Thoracic aorta (tissue), 2 donors: ENCODE measurements around the gene NUMB. TPM values are rescaled to one million over a fixed set of nuclear protein-coding genes. Genes with fewer than 3 reads are reported as not detected.
"Not testable (repeated sequence)": the region's sequence is repeated elsewhere in the genome, so short reads cannot be mapped to it uniquely, and the experiment has no call there.

Experiments used
- ATAC-seq: fragments of 150-250 bp; one replicate; pipeline ENCODE4 v1.8.0; 2017; ENCODE audit warnings: low read depth; ENCODE audit not compliant: insufficient number of reproducible peaks, low FRiP score
- DNase-seq: peaks from one replicate; pipeline ENCODE4 v3.0.0-alpha.2; 2020; ENCODE audit warnings: low spot score
- H3K27ac ChIP-seq, 2 donors: fragments of 200-600 bp; sonication (generic); 1 replicate in 1 of 2; 2 replicates in 1 of 2; pipeline ENCODE4 v1.5.1; 2016; ENCODE audit warnings: mild to moderate bottlenecking in 2 of 2, moderate library complexity in 2 of 2
- H3K27me3 ChIP-seq: fragments of 200-600 bp; sonication (generic); replicated peaks from 2 replicates; pipeline ENCODE4 v1.6.0; 2016; ENCODE audit warnings: mild to moderate bottlenecking; ENCODE audit not compliant: insufficient read depth
- H3K36me3 ChIP-seq: fragments of 200-600 bp; sonication (generic); one replicate; pipeline ENCODE4 v1.5.1; 2016
- H3K4me1 ChIP-seq, 2 donors: fragments of 200-600 bp; sonication (generic); 1 replicate in 1 of 2; 2 replicates in 1 of 2; pipeline versions ENCODE4 v1.5.1 to v1.6.0; 2016; ENCODE audit warnings: low read depth in 2 of 2, mild to moderate bottlenecking in 1 of 2; ENCODE audit not compliant: control insufficient read depth in 1 of 2
- H3K4me3 ChIP-seq: fragments of 200-600 bp; sonication (generic); 2 replicates; pipeline ENCODE4 v1.5.1; 2016; ENCODE audit warnings: mild to moderate bottlenecking
- H3K9me3 ChIP-seq: fragments of 200-600 bp; sonication (generic); 2 replicates; pipeline ENCODE4 v1.5.1; 2016
- CTCF ChIP-seq: fragments of 200-600 bp; sonication (generic); IDR thresholded peaks from one replicate; pipeline ENCODE4 v1.5.1; 2019; ENCODE audit warnings: antibody characterized with exemption
- total RNA-seq, 2 donors: library from RNA; depleted of rRNA; stranded (reverse); fragments of >200 nt; gene quantifications; one replicate each; pipeline versions ENCODE4 v1.1.0 to v1.2.3, GENCODE V29; 2016

The NUMB gene
- total RNA-seq, 2 donors from 2014 or later = 37.0 to 65.7 TPM

- no peak for ATAC-seq
- H3K27ac ChIP-seq = no peak overlapping the region
- H3K4me1 ChIP-seq = peaks cover 17 to 18% of the 10 kb centered on the region in 2 donors
- no peaks in the 10 kb centered on the region for H3K27me3 ChIP-seq
- no peaks in the 10 kb centered on the region for H3K36me3 ChIP-seq
- no peaks in the 10 kb centered on the region for H3K9me3 ChIP-seq
- TF ChIP-seq CTCF = no peak
- no peak overlapping the region for H3K4me3 ChIP-seq
- no peak for DNase-seq
Measured at GRCh38 chr14:73428353-73428824, 30.0 kb downstream of the NUMB start.

DNA sequence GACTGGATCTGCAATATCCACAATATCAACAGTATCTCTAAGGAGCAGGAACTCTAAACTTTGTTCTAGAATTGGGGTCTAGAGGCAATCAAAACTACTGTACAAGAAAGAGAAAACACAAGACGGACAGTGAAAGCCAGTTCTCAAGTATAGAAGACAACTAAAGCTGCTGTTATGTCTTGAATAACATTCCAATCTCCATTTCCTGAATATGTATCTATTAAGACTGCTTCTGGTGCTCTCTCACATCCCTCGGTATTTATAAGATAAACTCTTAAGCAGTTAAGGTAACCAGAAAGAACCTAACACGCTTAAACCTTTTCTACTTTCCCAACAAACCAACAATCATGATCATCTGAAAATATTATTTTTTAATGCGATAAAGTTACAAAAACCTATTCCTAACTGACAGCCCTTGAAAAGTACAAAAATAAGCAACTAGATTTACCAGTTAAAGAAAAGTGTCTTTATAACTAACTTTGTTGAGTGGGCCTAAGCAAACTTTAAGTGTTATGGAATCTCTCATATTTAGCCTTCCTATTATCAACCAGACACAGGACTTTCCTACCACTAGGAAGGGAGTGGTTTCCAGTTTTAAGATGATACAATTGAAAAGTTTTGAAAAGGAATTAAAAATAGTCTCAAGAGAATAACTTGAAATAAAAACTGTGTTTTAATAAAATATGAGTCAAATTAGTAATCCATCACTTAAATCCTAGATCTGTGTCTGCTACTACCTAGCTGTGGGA is 30.7 kb downstream of the NUMB start:
- Histone ChIP-seq H3K27ac (peak overlapping the region in 1 of 2 donors; percentile 38), H3K4me1 (peaks cover 17 to 18% of the 10 kb centered on the region in 2 donors), H3K9me3 (no peaks in the 10 kb centered on the region), H3K27me3 (no peaks in the 10 kb centered on the region), H3K4me3 (no peak overlapping the region), H3K36me3 (no peaks in the 10 kb centered on the region)
- no peak for ATAC-seq
- no peak for DNase-seq
- no peak for TF ChIP-seq CTCF

GRCh38 chr14:73426877-73427276 is 31.5 kb downstream of the NUMB start:
- H3K9me3 ChIP-seq = no peaks in the 10 kb centered on the region
- H3K27me3 ChIP-seq = no peaks in the 10 kb centered on the region
- no peak overlapping the region for H3K4me3 ChIP-seq
- peaks cover 17 to 18% of the 10 kb centered on the region in 2 donors for H3K4me1 ChIP-seq
- TF ChIP-seq CTCF = no peak
- no peak for DNase-seq
- ATAC-seq = no peak
- peaks cover 3% of the 10 kb centered on the region for H3K36me3 ChIP-seq
- H3K27ac ChIP-seq = peak overlapping the region in 1 of 2 donors; percentile 38

DNA sequence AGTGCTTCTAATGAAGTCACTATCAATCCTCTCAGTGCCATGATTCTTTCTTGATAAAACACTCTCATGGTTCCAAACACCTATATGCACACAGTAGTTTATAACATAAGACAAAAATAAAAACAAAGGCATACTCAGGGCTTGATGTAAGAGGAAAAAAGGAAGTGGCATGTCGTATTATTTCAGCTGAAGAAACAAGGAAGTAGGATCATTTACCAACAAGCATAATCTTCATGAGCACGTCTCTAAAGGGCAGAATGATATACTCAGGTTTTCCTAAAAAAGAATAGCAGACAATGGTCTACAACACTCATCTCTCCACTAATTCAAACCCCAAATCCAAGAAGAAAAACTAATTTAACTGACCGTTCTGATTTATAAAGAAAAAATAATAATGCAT is 33.9 kb downstream of the NUMB start:
- ATAC-seq = no peak
- H3K9me3 ChIP-seq = no peaks in the 10 kb centered on the region
- no peak overlapping the region for H3K4me3 ChIP-seq
- DNase-seq = no peak
- H3K27ac ChIP-seq = no peak overlapping the region
- peaks cover 10% of the 10 kb centered on the region for H3K36me3 ChIP-seq
- TF ChIP-seq CTCF = no peak
- no peaks in the 10 kb centered on the region for H3K27me3 ChIP-seq
- peaks cover 17 to 18% of the 10 kb centered on the region in 2 donors for H3K4me1 ChIP-seq

GRCh38 chr14:73423092-73423491 is 35.3 kb downstream of the NUMB start:
- H3K9me3 ChIP-seq, H3K4me3 ChIP-seq, DNase-seq, ATAC-seq, H3K27ac ChIP-seq, H3K36me3 ChIP-seq, H3K27me3 ChIP-seq: not testable (repeated sequence)
- H3K4me1 ChIP-seq = peaks cover 14 to 17% of the 10 kb centered on the region in 2 donors

- Histone ChIP-seq H3K4me1 (peaks cover 9 to 17% of the 10 kb centered on the region in 2 donors), H3K4me3 (no peak overlapping the region), H3K27me3 (no peaks in the 10 kb centered on the region), H3K9me3 (no peaks in the 10 kb centered on the region), H3K36me3 (peaks cover 10% of the 10 kb centered on the region), H3K27ac (no peak overlapping the region)
- DNase-seq (no peak), ATAC-seq (no peak)
- TF ChIP-seq CTCF = no peak
Measured at GRCh38 chr14:73422515-73422914, 35.8 kb downstream of the NUMB start.
